HT1080 (cell line): ENCODE measurements around the gene DENND1A. TPM values are rescaled to one million over a fixed set of nuclear protein-coding genes. Genes with fewer than 3 reads are reported as not detected.

ENCODE experiments used
- DNase-seq: peaks from one replicate; pipeline ENCODE4 v3.0.0-alpha.2; 2015; ENCODE audit warnings: low read depth
- total RNA-seq: library from RNA; depleted of rRNA; stranded (reverse); fragments of >200 nt; shearing (Covaris generic); gene quantifications from 2 replicates; pipeline ENCODE4 v1.2.3, GENCODE V29; 2014

DENND1A gene
- total RNA-seq, 1 experiment from 2014 or later = 33.6 TPM

- DNase-seq = no peak
These were observed 584.4 kb downstream of the DENND1A start for GRCh38 chr9:123345567-123345955.

GRCh38 chr9:123344192-123344949, 585.6 kb downstream of the DENND1A start:
- DNase-seq = no peak

GRCh38 chr9:123343443-123344191, 586.3 kb downstream of the DENND1A start:
- no peak for DNase-seq

GRCh38 chr9:123342247-123342646, 587.7 kb downstream of the DENND1A start:
- DNase-seq = no peak

GRCh38 chr9:123341816-123342215, 588.1 kb downstream of the DENND1A start:
- no peak for DNase-seq

- peak; percentile 72 for DNase-seq
These were observed 590.0 kb downstream of the DENND1A start for GRCh38 chr9:123339666-123340510.

GRCh38 chr9:123338710-123339665, 590.9 kb downstream of the DENND1A start:
- DNase-seq = no peak

GRCh38 chr9:123337971-123338370, 592.0 kb downstream of the DENND1A start:
- DNase-seq = peak; percentile 38

GRCh38 chr9:123336959-123337358, 593.0 kb downstream of the DENND1A start:
- DNase-seq = no peak

GRCh38 chr9:123336449-123336848, 593.5 kb downstream of the DENND1A start:
- no peak for DNase-seq

GRCh38 chr9:123335986-123336329, 594.0 kb downstream of the DENND1A start:
- DNase-seq = no peak

GRCh38 chr9:123335193-123335985, 594.5 kb downstream of the DENND1A start:
- peak; percentile 69 for DNase-seq

GRCh38 chr9:123334639-123335038, 595.3 kb downstream of the DENND1A start:
- DNase-seq = no peak

GRCh38 chr9:123333058-123333669, 596.8 kb downstream of the DENND1A start:
- DNase-seq = peak; percentile 87

- no peak for DNase-seq
These were observed 598.4 kb downstream of the DENND1A start for GRCh38 chr9:123331346-123332060.
